ENCODE data around the gene ADGRG4.

- TF ChIP-seq, protein P1, sequence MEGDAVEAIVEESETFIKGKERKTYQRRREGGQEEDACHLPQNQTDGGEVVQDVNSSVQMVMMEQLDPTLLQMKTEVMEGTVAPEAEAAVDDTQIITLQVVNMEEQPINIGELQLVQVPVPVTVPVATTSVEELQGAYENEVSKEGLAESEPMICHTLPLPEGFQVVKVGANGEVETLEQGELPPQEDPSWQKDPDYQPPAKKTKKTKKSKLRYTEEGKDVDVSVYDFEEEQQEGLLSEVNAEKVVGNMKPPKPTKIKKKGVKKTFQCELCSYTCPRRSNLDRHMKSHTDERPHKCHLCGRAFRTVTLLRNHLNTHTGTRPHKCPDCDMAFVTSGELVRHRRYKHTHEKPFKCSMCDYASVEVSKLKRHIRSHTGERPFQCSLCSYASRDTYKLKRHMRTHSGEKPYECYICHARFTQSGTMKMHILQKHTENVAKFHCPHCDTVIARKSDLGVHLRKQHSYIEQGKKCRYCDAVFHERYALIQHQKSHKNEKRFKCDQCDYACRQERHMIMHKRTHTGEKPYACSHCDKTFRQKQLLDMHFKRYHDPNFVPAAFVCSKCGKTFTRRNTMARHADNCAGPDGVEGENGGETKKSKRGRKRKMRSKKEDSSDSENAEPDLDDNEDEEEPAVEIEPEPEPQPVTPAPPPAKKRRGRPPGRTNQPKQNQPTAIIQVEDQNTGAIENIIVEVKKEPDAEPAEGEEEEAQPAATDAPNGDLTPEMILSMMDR (IDR thresholded peaks at IDR 0.05): no peak
- TF ChIP-seq POLR2AphosphoS5 (IDR thresholded peaks at IDR 0.05) (no peak), EP300 (IDR thresholded peaks at IDR 0.05) (no peak)
Measured at GRCh38 chrX:136421338-136421737, 120.6 kb downstream of the ADGRG4 start.
